ENCODE measurements around the gene SNAPIN.
A peak's percentile ranks its signal among the peaks of the same experiment; 100 is the strongest.

SNAPIN gene

GRCh38 chr1:153658400-153659174 is at the start of gene SNAPIN:
SNAPIN (plus strand) TSS chr1:153658703; CDS start chr1:153658744, 41 bp downstream.
- peak within 1 kb of the TSS; percentile 72 for H3K4me3 ChIP-seq (ENCODE audit: low read depth, low read length)

GRCh38 chr1:153608742-153609584 is 49.5 kb upstream of the SNAPIN start:
- H3K4me3 ChIP-seq (ENCODE audit: low read depth, low read length): no peak overlapping the region

- no peak overlapping the region for H3K4me3 ChIP-seq (ENCODE audit: low read depth, low read length)
Measured at GRCh38 chr1:153609585-153609907, 49.0 kb upstream of the SNAPIN start.

GRCh38 chr1:153610334-153610733 is 48.2 kb upstream of the SNAPIN start:
- no peak overlapping the region for H3K4me3 ChIP-seq (ENCODE audit: low read depth, low read length)

GRCh38 chr1:153610811-153611301 is 47.6 kb upstream of the SNAPIN start:
- H3K4me3 ChIP-seq (ENCODE audit: low read depth, low read length): no peak overlapping the region

- H3K4me3 ChIP-seq (ENCODE audit: low read depth, low read length): no peak overlapping the region
Measured at GRCh38 chr1:153611356-153611755, 47.1 kb upstream of the SNAPIN start.

- no peak overlapping the region for H3K4me3 ChIP-seq (ENCODE audit: low read depth, low read length)
Measured at GRCh38 chr1:153612111-153612754, 46.3 kb upstream of the SNAPIN start.

GRCh38 chr1:153612755-153613331 is 45.7 kb upstream of the SNAPIN start, which contains the start of gene S100A16:
S100A16 (minus strand) TSS chr1:153613137; CDS start chr1:153608151, 4,986 bp downstream.
- no peak within 1 kb of the TSS for H3K4me3 ChIP-seq (ENCODE audit: low read depth, low read length)

GRCh38 chr1:153613406-153613805 is 45.1 kb upstream of the SNAPIN start:
- no peak overlapping the region for H3K4me3 ChIP-seq (ENCODE audit: low read depth, low read length)

GRCh38 chr1:153614189-153614900 is 44.2 kb upstream of the SNAPIN start:
- H3K4me3 ChIP-seq (ENCODE audit: low read depth, low read length): no peak overlapping the region

GRCh38 chr1:153614906-153615305 is 43.6 kb upstream of the SNAPIN start:
- H3K4me3 ChIP-seq (ENCODE audit: low read depth, low read length): no peak overlapping the region

- no peak overlapping the region for H3K4me3 ChIP-seq (ENCODE audit: low read depth, low read length)
Measured at GRCh38 chr1:153615406-153615805, 43.1 kb upstream of the SNAPIN start.

- H3K4me3 ChIP-seq (ENCODE audit: low read depth, low read length): no peak within 1 kb of the TSS
Measured at GRCh38 chr1:153616144-153616916, 42.2 kb upstream of the SNAPIN start, which contains the start of gene S100A14. S100A14 (minus strand) TSS chr1:153616325; CDS start chr1:153615858, 467 bp downstream.

GRCh38 chr1:153616917-153617311 is 41.6 kb upstream of the SNAPIN start:
- H3K4me3 ChIP-seq (ENCODE audit: low read depth, low read length): no peak overlapping the region

- no peak overlapping the region for H3K4me3 ChIP-seq (ENCODE audit: low read depth, low read length)
Measured at GRCh38 chr1:153617663-153618062, 40.8 kb upstream of the SNAPIN start.

GRCh38 chr1:153619171-153619570 is 39.3 kb upstream of the SNAPIN start:
- no peak overlapping the region for H3K4me3 ChIP-seq (ENCODE audit: low read depth, low read length)

- H3K4me3 ChIP-seq (ENCODE audit: low read depth, low read length): no peak overlapping the region
Measured at GRCh38 chr1:153623101-153623500, 35.4 kb upstream of the SNAPIN start.

GRCh38 chr1:153624965-153625611 is 33.4 kb upstream of the SNAPIN start:
- no peak overlapping the region for H3K4me3 ChIP-seq (ENCODE audit: low read depth, low read length)

GRCh38 chr1:153626477-153626903 is 32.0 kb upstream of the SNAPIN start:
- H3K4me3 ChIP-seq (ENCODE audit: low read depth, low read length): peak overlapping the region; percentile 42
